Naive B cell (primary cell): ENCODE data around the gene PTPN3. TPM values are rescaled to one million over a fixed set of nuclear protein-coding genes. Genes with fewer than 3 reads are reported as not detected.

Experiments
- ATAC-seq, 2 donors: fragments of 150-1000 bp; cut with Tn5 transposase; 2 replicates each; pipeline ENCODE4 v1.10.0; 2021; ENCODE audit warnings: low read depth in 2 of 2, mild to moderate bottlenecking in 2 of 2, moderate library complexity in 2 of 2
- DNase-seq: peaks from one replicate; pipeline ENCODE4 v3.0.0; 2022
- H3K27ac Mint-ChIP-seq, 6 donors: one replicate each; pipeline ENCODE4 v1.8.0; 2020 to 2022; ENCODE audit warnings: mild to moderate bottlenecking in 6 of 6, mixed read lengths in 6 of 6, moderate library complexity in 5 of 6, inconsistent platforms in 2 of 6
- H3K27me3 Mint-ChIP-seq, 3 donors: one replicate each; pipeline ENCODE4 v1.8.0; 2021 to 2022; ENCODE audit warnings: mixed read lengths in 3 of 3, mild to moderate bottlenecking in 1 of 3
- H3K36me3 Mint-ChIP-seq, 2 donors: one replicate each; pipeline ENCODE4 v1.8.0; 2020 to 2022; ENCODE audit warnings: mixed read lengths in 2 of 2, inconsistent platforms in 1 of 2, mild to moderate bottlenecking in 1 of 2
- H3K4me1 Mint-ChIP-seq, 3 donors: one replicate each; pipeline ENCODE4 v1.8.0; 2020 to 2022; ENCODE audit warnings: mixed read lengths in 3 of 3, inconsistent platforms in 1 of 3, mild to moderate bottlenecking in 1 of 3, moderate library complexity in 1 of 3
- H3K4me3 Mint-ChIP-seq, 8 donors: one replicate each; pipeline ENCODE4 v1.8.0; 2020 to 2022; ENCODE audit warnings: mild to moderate bottlenecking in 8 of 8, mixed read lengths in 8 of 8, moderate library complexity in 8 of 8, inconsistent platforms in 2 of 8
- H3K9me3 Mint-ChIP-seq, 7 donors: one replicate each; pipeline ENCODE4 v1.8.0; 2020 to 2022; ENCODE audit warnings: mixed read lengths in 7 of 7, mild to moderate bottlenecking in 5 of 7, inconsistent platforms in 2 of 7, moderate library complexity in 1 of 7
- polyA plus RNA-seq, 6 donors: library from polyadenylated mRNA; unstranded; fragments of 300-500 nt; fragmentation: Illumina TruSeq; gene quantifications; one replicate each; pipeline ENCODE4 v1.2.3, GENCODE V29; 2021; ENCODE audit warnings: low read depth in 6 of 6

The PTPN3 gene
- polyA plus RNA-seq, 6 donors from 2014 or later = not detected

DNA sequence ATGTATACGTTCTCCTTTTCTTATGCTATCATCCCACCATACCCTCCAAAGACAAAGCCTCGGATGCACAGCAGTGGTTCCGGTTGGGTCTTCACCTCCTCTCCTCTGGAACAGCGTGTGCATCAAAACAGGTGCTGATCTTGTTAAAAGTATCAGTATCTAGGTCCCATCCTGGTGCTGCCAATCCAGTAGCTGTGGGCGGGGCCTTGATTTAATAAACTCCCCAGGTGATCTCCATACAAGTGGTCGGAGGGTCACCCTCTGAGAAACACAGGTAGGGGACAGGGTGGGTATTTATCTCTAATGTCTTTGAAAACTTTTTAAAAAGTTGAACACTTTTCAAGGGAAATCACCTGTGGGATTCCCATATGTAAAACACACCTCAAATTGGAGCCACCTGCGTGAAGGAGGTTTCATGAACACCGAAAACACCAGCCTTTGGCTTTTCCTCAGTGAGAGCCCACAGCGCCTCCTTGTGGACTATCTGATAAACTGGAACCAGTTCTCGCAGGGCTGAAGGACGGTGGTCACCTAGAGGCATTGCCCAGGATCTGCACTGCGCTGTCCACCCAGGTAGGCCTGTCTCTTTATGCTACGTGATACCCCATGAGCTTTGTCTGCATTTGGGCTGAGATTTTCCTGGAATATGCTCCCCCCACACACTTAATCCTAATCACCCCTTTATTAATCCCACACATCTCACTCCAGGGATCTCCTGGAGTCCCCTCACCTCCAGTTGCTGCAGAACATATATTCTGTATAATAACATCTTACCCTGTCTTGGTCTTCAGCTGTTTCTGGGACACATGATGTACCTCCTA, 96.7 kb downstream of the PTPN3 start:
- peak overlapping the region in 1 of 8 donors; percentile 44 for H3K4me3 Mint-ChIP-seq

DNA sequence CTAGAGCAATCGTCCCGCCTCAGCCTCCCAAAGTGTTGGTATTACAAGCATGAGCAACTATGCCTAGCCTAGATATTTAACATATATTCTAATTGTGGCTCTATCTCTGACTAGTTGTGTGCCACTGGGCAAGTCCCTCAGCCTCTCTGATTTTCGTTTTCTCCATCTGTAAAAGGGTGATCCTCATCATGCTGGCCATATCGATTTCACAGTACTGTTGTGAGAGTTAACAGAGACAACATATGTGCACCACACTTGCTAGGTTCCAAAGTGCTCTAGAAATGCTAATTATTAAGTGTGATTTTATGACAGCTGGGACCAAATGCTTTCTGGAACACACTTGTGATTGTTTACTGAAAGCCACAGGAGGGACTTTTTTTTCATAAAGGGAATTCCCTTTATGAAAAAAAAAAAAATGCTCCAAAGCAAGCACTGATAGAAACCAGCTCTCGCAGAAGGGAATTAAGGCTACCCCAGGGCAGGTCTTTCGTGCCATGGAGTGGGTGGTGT, 98.8 kb downstream of the PTPN3 start:
- Mint-ChIP-seq H3K27ac (no peak overlapping the region), H3K4me3 (peak overlapping the region in 3 of 8 donors; percentile 9 to 37 (median 20)), H3K4me1 (peaks cover 0 to 20% (median 13%) of the 10 kb centered on the region in 3 donors), H3K36me3 (peaks cover 0 to 5% of the 10 kb centered on the region in 2 donors), H3K9me3 (peaks cover 0 to 4% (median 0%) of the 10 kb centered on the region in 7 donors), H3K27me3 (peaks cover 31 to 49% (median 40%) of the 10 kb centered on the region in 3 donors)
- DNase-seq = no peak
- peak in 1 of 2 donors; percentile 40 for ATAC-seq

More for the DNA sequence above, 96.7 kb downstream of the PTPN3 start:
- ATAC-seq = peak in 1 of 2 donors; percentile 54
- DNase-seq = no peak
- H3K27ac Mint-ChIP-seq = peak overlapping the region in 4 of 6 donors; percentile 14 to 66 (median 48)
- H3K27me3 Mint-ChIP-seq = peaks cover 35 to 58% (median 38%) of the 10 kb centered on the region in 3 donors
- H3K9me3 Mint-ChIP-seq = peaks cover 0 to 4% (median 0%) of the 10 kb centered on the region in 7 donors
- H3K4me1 Mint-ChIP-seq = peaks cover 0 to 20% (median 13%) of the 10 kb centered on the region in 3 donors
- peaks cover 0 to 8% of the 10 kb centered on the region in 2 donors for H3K36me3 Mint-ChIP-seq

DNA sequence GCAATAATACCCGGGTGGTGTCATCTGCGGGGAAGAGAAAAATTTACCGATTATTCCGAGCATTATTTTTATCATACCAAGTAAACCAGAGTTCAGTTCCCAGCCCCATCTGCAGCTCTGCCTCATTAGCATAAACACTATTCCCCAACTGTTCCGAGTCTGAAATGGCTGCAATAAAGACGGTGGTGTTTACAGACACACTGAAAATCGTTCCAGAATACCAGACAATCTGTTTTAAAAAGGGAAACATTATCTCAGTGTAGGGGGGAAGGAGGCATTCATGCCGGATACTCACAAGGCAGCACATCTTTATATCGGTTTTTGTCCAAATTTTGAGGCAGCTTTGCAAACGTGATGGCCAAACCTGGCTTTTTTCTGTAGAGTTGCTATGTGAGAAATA, 106.9 kb downstream of the PTPN3 start:
- Mint-ChIP-seq H3K4me3 (no peak overlapping the region), H3K4me1 (no peaks in the 10 kb centered on the region), H3K27ac (no peak overlapping the region), H3K27me3 (peaks cover 21 to 32% (median 31%) of the 10 kb centered on the region in 3 donors), H3K36me3 (no peaks in the 10 kb centered on the region), H3K9me3 (no peaks in the 10 kb centered on the region)
- DNase-seq = no peak
- ATAC-seq = no peak

DNA sequence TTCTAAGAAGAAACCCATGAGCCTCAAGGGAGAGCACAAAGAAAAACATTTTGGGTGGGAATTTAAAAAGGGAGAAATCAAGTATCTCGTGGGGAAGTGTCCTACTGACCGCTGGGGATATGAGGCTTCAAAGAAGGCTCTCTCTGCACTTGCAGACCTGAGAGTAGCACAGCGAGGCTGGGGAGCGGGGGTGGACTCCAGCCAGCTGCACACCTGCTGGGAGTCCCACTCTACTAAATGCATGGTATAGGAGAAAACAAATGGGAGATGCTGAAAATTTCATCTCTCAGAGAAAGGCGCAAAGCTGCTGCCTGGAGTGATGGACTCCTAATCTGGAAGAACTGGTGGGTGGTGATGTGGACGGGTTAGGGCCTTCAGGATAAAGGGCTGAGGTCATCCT, 110.3 kb downstream of the PTPN3 start:
- no peak overlapping the region for H3K4me3 Mint-ChIP-seq
- H3K27ac Mint-ChIP-seq = peak overlapping the region in 1 of 6 donors; percentile 6
- no peak for ATAC-seq
- H3K9me3 Mint-ChIP-seq = peaks cover 0 to 1% (median 0%) of the 10 kb centered on the region in 7 donors
- no peak for DNase-seq
- peaks cover 18 to 46% (median 43%) of the 10 kb centered on the region in 3 donors for H3K27me3 Mint-ChIP-seq
- H3K36me3 Mint-ChIP-seq = no peaks in the 10 kb centered on the region
- H3K4me1 Mint-ChIP-seq = no peaks in the 10 kb centered on the region

DNA sequence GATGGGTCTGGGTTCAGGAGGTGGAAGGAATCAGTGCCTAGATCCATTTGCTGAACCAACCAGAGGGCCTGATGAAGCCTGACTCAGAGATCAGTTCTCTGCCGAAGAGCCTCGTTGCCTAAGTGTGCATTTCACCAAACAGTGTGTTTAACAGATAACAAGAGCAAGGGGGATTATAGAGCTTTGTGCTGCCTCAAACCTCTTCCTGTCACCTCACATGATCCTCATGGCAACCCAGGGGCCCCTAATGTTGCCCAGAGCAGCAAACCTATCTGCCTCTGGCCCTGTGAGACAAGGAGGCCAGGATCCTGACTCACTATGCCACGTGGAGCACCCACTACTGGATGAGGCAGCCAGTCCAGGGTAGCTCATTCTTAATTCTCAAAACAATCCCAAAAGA, 110.9 kb downstream of the PTPN3 start:
- Mint-ChIP-seq H3K4me1 (no peaks in the 10 kb centered on the region), H3K27me3 (peaks cover 21 to 53% (median 49%) of the 10 kb centered on the region in 3 donors), H3K36me3 (no peaks in the 10 kb centered on the region), H3K4me3 (no peak overlapping the region), H3K27ac (no peak overlapping the region), H3K9me3 (peaks cover 0 to 2% (median 0%) of the 10 kb centered on the region in 7 donors)
- no peak for ATAC-seq
- no peak for DNase-seq

DNA sequence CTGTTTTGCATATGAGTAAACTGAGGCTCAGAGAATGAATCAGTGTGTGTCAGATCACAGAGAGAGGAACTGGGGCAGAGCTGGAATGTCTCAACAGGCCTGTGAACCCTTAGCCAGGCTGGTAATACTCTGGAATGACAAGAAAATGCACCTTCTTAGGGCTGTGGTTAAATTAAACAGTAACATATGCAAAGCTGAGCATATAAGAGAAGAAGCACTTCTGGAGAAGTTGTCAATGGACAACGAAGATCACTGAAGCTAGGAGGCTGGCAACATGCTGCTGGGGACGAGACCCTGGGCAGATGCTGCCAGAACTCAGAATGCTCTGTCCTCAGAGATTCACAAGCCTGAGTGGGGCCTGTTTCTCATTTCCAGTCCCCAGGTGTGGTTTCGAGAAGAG, 112.6 kb downstream of the PTPN3 start:
- DNase-seq = no peak
- Mint-ChIP-seq H3K36me3 (no peaks in the 10 kb centered on the region), H3K9me3 (peaks cover 0 to 2% (median 0%) of the 10 kb centered on the region in 7 donors), H3K27me3 (peaks cover 23 to 54% (median 49%) of the 10 kb centered on the region in 3 donors), H3K27ac (no peak overlapping the region), H3K4me1 (peaks cover 0 to 9% (median 0%) of the 10 kb centered on the region in 3 donors), H3K4me3 (no peak overlapping the region)
- ATAC-seq = no peak

DNA sequence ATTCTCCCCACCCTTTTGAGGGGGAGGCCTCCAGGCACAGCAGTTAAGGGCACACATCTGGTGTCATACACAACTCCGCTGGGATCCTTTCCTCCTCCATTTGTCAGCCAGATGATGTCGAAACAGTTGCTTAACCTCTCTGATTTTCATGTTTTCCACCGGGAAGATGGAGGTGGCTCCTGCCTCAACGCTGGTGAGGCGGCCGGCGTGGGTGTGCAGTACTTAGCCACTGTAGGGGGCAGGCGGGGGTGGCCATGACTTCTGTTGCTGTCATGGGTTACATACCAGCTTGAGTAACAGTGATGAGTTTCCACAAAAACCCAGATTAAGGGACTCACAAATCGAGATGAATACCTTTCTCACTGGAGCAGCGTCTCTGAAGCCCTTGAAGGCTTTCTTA, 114.2 kb downstream of the PTPN3 start:
- Mint-ChIP-seq H3K27ac (no peak overlapping the region), H3K4me3 (no peak overlapping the region), H3K27me3 (peaks cover 28 to 55% (median 52%) of the 10 kb centered on the region in 3 donors), H3K36me3 (no peaks in the 10 kb centered on the region), H3K4me1 (peaks cover 0 to 9% (median 0%) of the 10 kb centered on the region in 3 donors), H3K9me3 (peaks cover 0 to 2% (median 0%) of the 10 kb centered on the region in 7 donors)
- ATAC-seq = no peak
- no peak for DNase-seq

DNA sequence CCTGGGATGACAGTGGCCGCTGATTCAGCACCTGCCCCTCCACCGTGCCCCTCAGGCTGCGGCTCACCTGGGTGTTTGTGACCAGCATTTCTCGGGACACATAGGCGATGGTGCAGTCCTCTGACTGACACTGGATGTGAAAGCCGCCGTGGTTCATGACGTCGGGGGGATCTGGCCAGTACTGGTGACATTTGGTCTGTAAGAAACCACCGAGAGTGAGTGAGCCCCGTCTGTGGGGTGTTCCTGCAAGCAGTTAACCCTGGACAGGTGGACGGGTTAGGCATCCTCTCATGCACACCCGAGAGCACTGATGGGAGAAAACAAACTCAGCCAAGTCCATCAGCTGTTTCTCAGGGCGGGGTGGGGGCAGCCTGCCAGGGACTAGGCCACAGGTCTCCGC, 114.8 kb downstream of the PTPN3 start:
- Mint-ChIP-seq H3K36me3 (no peaks in the 10 kb centered on the region), H3K27ac (no peak overlapping the region), H3K4me3 (no peak overlapping the region), H3K27me3 (peaks cover 32 to 54% (median 46%) of the 10 kb centered on the region in 3 donors), H3K4me1 (peaks cover 0 to 9% (median 0%) of the 10 kb centered on the region in 3 donors), H3K9me3 (peaks cover 0 to 6% (median 4%) of the 10 kb centered on the region in 7 donors)
- ATAC-seq = no peak
- DNase-seq = no peak

DNA sequence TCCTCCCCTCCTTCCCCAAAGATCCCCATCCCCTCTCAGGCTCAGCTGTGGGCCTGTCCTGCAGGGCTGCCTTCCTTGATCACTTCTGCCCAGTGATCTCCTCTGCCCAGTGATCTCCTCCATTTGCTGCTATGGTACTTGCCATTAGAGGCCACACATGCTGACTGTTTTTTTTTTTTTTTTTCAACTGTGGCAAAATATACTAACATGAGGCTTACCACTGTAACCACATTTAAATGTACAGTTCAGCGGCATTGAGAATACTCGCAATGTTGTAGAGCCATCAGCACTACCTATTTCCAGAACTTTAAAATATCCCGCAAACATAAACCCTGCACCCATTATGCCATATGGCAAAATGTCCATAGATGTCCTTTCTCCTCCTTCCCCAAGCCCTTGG, 115.5 kb downstream of the PTPN3 start:
- no peak overlapping the region for H3K4me3 Mint-ChIP-seq
- ATAC-seq = no peak
- H3K9me3 Mint-ChIP-seq = peaks cover 0 to 8% (median 4%) of the 10 kb centered on the region in 7 donors
- H3K27ac Mint-ChIP-seq = no peak overlapping the region
- peaks cover 26 to 48% (median 38%) of the 10 kb centered on the region in 3 donors for H3K27me3 Mint-ChIP-seq
- DNase-seq = no peak
- H3K36me3 Mint-ChIP-seq = no peaks in the 10 kb centered on the region
- H3K4me1 Mint-ChIP-seq = peaks cover 0 to 9% (median 0%) of the 10 kb centered on the region in 3 donors

DNA sequence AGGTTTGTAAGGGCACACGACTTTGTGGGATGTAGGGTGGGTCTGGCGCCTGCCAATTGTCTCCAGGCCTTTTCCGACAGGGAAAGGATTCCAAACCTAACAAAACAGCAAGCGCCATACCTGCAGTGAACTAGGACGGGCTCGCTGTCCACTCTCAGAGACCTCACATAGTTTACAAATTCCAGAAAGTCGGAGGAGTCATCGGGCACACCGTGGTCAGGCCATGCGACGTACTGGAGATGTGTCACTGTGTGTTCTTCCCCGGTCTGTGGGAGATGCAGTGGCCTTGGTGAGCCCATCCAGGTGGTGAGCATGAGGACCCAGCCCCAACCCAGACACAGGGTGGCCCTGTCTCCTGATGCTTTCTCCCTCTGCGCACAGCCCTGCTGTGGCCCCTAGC, 115.9 kb downstream of the PTPN3 start:
- DNase-seq (no peak), ATAC-seq (no peak)
- Mint-ChIP-seq H3K9me3 (peaks cover 0 to 8% (median 4%) of the 10 kb centered on the region in 7 donors), H3K36me3 (no peaks in the 10 kb centered on the region), H3K4me1 (peaks cover 0 to 9% (median 0%) of the 10 kb centered on the region in 3 donors), H3K27me3 (peaks cover 24 to 43% (median 35%) of the 10 kb centered on the region in 3 donors), H3K4me3 (no peak overlapping the region), H3K27ac (no peak overlapping the region)

DNA sequence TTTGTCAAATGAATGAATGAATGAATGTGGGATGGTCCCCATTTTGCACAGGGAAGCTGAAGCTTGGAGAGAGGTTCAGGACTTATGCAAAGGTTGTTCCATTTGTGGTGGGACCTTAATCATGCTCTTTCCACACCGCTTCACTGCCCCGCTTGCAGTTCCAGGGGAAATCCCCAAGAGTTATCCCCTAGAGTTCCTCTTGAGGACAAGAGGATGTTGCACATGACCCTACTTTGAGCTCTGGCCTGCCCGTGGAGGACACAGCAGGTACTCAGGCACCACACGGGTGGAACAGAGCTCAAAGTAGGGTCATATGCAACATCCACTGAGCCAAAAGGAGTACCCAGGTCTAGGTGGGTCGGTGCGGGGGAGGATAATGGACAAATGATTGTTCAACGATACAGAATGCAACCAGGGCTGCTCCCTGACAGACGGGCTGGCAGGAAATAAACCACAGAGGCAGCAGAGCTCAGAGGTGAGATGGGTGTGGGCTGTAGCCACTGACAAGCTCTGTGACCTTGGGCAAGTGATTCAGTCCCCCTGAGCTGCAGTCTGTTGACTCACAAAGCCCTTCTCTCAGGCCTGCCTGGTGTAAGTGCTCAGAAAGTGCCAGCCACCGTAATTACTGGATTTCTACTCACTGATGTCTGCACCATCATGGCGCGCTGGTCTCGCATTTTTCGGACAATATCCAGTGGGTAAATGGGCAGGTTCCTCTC, 116.9 kb downstream of the PTPN3 start:
- Mint-ChIP-seq H3K27ac (peak overlapping the region in 2 of 6 donors; percentile 23 to 51), H3K27me3 (peaks cover 21 to 33% (median 25%) of the 10 kb centered on the region in 3 donors), H3K9me3 (peaks cover 0 to 8% (median 4%) of the 10 kb centered on the region in 7 donors), H3K36me3 (no peaks in the 10 kb centered on the region), H3K4me1 (peaks cover 0 to 9% (median 0%) of the 10 kb centered on the region in 3 donors), H3K4me3 (no peak overlapping the region)
- DNase-seq (no peak), ATAC-seq (peak in 1 of 2 donors; percentile 46)

DNA sequence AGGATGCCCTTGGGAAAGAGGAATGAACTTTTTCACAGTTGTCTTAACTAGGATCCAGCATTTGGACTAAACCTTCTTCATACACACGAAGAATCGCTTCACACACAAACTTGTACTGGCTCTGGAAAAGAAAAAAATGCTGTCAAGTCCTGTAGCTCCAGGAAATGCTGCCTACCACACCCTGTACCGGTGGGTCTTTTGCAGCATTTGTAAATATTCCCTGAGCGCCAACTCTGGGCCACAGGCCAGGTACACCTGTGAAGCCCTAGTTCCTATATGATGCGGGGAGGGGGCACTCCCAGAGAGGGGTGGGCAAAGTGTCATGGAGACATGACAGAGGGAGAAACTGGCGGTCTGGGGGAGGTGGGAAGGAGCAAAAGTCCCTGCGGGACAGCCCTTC, 118.6 kb downstream of the PTPN3 start:
- Mint-ChIP-seq H3K27me3 (peaks cover 18 to 34% (median 21%) of the 10 kb centered on the region in 3 donors), H3K27ac (no peak overlapping the region), H3K36me3 (no peaks in the 10 kb centered on the region), H3K4me3 (no peak overlapping the region), H3K4me1 (peaks cover 0 to 9% (median 0%) of the 10 kb centered on the region in 3 donors), H3K9me3 (peaks cover 0 to 8% (median 4%) of the 10 kb centered on the region in 7 donors)
- ATAC-seq (no peak), DNase-seq (no peak)

DNA sequence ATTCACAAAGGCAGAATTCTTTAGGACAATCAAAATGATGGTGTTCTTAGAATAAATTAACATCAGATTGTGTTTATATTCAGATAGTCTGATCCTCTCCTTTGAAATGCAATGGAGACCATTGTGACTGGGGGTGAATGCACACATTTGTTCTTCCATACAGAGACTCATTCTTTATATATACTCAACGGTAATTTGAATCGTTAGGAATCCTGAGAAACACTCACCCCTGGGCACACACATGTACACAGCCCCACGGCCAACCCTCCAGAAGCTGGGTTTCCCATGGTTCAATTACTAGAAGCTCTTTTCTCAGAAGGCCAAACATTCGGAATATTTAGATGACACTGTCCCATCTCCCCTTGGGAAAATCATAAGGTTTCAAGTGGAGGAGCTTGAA, 119.8 kb downstream of the PTPN3 start:
- H3K36me3 Mint-ChIP-seq = peaks cover 0 to 2% of the 10 kb centered on the region in 2 donors
- ATAC-seq = no peak
- H3K9me3 Mint-ChIP-seq = peaks cover 0 to 13% (median 4%) of the 10 kb centered on the region in 7 donors
- H3K27ac Mint-ChIP-seq = no peak overlapping the region
- DNase-seq = no peak
- no peak overlapping the region for H3K4me3 Mint-ChIP-seq
- peaks cover 0 to 9% (median 0%) of the 10 kb centered on the region in 3 donors for H3K4me1 Mint-ChIP-seq
- H3K27me3 Mint-ChIP-seq = peaks cover 12 to 28% (median 21%) of the 10 kb centered on the region in 3 donors
